HCT116 (cell line): ENCODE data around the gene AUP1.

Experiments
- EZH2phosphoT487 ChIP-seq: fragments of 200-600 bp; IDR thresholded peaks from 2 replicates; pipeline ENCODE4 v1.6.1; 2018; ENCODE audit warnings: antibody characterized with exemption, borderline replicate concordance
- FOSL1 ChIP-seq: IDR thresholded peaks from 2 replicates; pipeline ENCODE4 v1.6.1; 2012; ENCODE audit warnings: low read depth
- POLR2A ChIP-seq: IDR thresholded peaks from 2 replicates; pipeline ENCODE4 v1.7.0; 2011; ENCODE audit warnings: borderline replicate concordance; ENCODE audit not compliant: insufficient read depth, insufficient read length; ENCODE audit errors: extremely low read depth
- TF ChIP-seq, protein P1 (sequence below): IDR thresholded peaks from 2 replicates; pipeline ENCODE4 v1.6.1; 2011; ENCODE audit warnings: mild to moderate bottlenecking, low read length, moderate library complexity; ENCODE audit not compliant: insufficient replicate concordance; ENCODE audit errors: extremely low read depth

DNA sequence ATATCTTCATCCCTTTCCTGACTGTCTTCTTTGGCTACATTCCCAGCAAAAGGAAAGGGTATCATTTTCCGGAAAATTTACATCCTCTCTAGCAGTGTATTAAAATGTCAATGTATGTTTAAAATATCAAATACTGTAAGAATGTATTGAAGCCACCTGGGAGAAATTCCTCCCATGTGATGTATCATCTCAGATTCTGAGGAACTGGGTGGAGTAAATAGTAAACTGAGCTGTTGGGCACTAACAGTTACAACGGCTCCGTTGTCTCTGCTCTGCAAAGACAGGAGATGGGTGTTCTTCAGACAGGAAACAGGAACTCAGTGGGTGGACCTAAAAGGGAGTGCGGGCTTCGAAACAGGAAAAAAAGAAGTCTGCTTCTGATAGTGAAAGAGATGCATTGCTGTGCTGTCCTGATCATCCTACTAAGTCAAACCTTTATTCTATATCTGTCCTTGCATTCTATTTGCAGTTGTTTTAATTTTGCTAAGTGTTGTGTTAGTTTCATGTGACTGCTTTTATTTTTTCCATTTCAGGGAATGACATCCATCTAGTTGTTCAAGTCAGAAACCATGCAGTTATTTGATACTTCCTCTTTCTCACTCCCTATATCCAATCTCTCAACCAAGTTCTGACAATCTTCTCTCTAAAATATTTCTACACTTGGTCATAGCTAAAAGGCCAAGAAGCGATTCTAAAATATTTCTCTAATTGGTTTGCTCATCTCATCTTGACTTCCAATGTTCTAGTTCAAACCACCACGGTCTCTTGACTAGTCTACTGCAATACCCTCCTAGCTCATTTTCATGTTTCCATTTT lies 44.4 kb upstream of the AUP1 start:
- TF ChIP-seq FOSL1 = no peak
- no peak for TF ChIP-seq POLR2A
- no peak for TF ChIP-seq EZH2phosphoT487
- TF ChIP-seq, protein P1, sequence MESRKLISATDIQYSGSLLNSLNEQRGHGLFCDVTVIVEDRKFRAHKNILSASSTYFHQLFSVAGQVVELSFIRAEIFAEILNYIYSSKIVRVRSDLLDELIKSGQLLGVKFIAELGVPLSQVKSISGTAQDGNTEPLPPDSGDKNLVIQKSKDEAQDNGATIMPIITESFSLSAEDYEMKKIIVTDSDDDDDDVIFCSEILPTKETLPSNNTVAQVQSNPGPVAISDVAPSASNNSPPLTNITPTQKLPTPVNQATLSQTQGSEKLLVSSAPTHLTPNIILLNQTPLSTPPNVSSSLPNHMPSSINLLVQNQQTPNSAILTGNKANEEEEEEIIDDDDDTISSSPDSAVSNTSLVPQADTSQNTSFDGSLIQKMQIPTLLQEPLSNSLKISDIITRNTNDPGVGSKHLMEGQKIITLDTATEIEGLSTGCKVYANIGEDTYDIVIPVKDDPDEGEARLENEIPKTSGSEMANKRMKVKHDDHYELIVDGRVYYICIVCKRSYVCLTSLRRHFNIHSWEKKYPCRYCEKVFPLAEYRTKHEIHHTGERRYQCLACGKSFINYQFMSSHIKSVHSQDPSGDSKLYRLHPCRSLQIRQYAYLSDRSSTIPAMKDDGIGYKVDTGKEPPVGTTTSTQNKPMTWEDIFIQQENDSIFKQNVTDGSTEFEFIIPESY = no peak
